CD14-positive monocyte (primary cell): Measurements from ENCODE around the gene CCNB1. TPM values are rescaled to one million over a fixed set of nuclear protein-coding genes. Genes with fewer than 3 reads are reported as not detected.

Experiments used
- DNase-seq, 3 donors: peaks; one replicate each; pipeline ENCODE4 v3.0.0-alpha.2; 2011 to 2022
- H2AFZ ChIP-seq: 2 replicates; pipeline ENCODE4 v1.6.0; 2012; ENCODE audit warnings: mild to moderate bottlenecking, low read depth, low read length, inconsistent platforms; ENCODE audit not compliant: insufficient read depth, poor library complexity, severe bottlenecking
- H3K27ac ChIP-seq, 2 donors: 1 replicate in 1 of 2; 2 replicates in 1 of 2; pipeline ENCODE4 v1.5.1; 2012 to 2013; ENCODE audit warnings: low read length in 2 of 2, control low read depth in 1 of 2, inconsistent platforms in 1 of 2, low read depth in 1 of 2, mild to moderate bottlenecking in 1 of 2
- H3K27me3 ChIP-seq, 2 donors: one replicate each; pipeline versions ENCODE4 v1.6.0 to v1.6.1; 2011 to 2013; ENCODE audit warnings: low read length in 2 of 2; ENCODE audit not compliant: control insufficient read depth in 2 of 2, insufficient read depth in 2 of 2
- H3K36me3 ChIP-seq, 2 donors: replicated peaks in 1 of 2; 1 replicate in 1 of 2; 2 replicates in 1 of 2; pipeline versions ENCODE4 v1.5.1 to v1.6.1; 2012 to 2013; ENCODE audit warnings: low read length in 2 of 2, control low read depth in 1 of 2, inconsistent platforms in 1 of 2, mild to moderate bottlenecking in 1 of 2; ENCODE audit not compliant: insufficient read depth in 2 of 2, control insufficient read depth in 1 of 2
- H3K4me1 ChIP-seq, 2 donors: 1 replicate in 1 of 2; 2 replicates in 1 of 2; pipeline versions ENCODE4 v1.5.1 to v1.6.1; 2012 to 2013; ENCODE audit warnings: low read length in 2 of 2, control low read depth in 1 of 2, inconsistent platforms in 1 of 2, mild to moderate bottlenecking in 1 of 2, moderate library complexity in 1 of 2; ENCODE audit not compliant: insufficient read depth in 2 of 2, control insufficient read depth in 1 of 2
- H3K4me2 ChIP-seq: replicated peaks from 2 replicates; pipeline ENCODE3; 2012; ENCODE audit warnings: low read length, moderate library complexity, mild to moderate bottlenecking; ENCODE audit not compliant: poor library complexity, severe bottlenecking; ENCODE audit errors: extremely low read depth
- H3K4me3 ChIP-seq, 3 experiments: fragments of 200-600 bp in 1 of 3; sonication (generic) in 1 of 3; replicated peaks in 1 of 3; 1 replicate in 2 of 3; 2 replicates in 1 of 3; pipeline ENCODE4 v1.5.1; 2011 to 2013; ENCODE audit warnings: low read length in 3 of 3, mild to moderate bottlenecking in 3 of 3, control low read depth in 2 of 3, low read depth in 2 of 3, inconsistent platforms in 1 of 3, moderate library complexity in 1 of 3
- H3K79me2 ChIP-seq: 2 replicates; pipeline ENCODE4 v1.6.0; 2012; ENCODE audit warnings: mild to moderate bottlenecking, control low read depth, inconsistent platforms, low read length, moderate library complexity; ENCODE audit not compliant: insufficient read depth
- H3K9ac ChIP-seq: 2 replicates; pipeline ENCODE4 v1.6.0; 2017; ENCODE audit warnings: low read length, mild to moderate bottlenecking; ENCODE audit not compliant: insufficient read depth, poor library complexity, severe bottlenecking
- H3K9me3 ChIP-seq, 2 donors: replicated peaks in 1 of 2; 1 replicate in 1 of 2; 2 replicates in 1 of 2; pipeline versions ENCODE4 v1.5.1 to v1.6.1; 2012 to 2013; ENCODE audit warnings: low read length in 2 of 2, control low read depth in 1 of 2; ENCODE audit not compliant: control insufficient read depth in 1 of 2, insufficient read depth in 1 of 2
- H4K20me1 ChIP-seq: 2 replicates; pipeline ENCODE4 v1.6.0; 2012; ENCODE audit warnings: mild to moderate bottlenecking, low read length, control low read depth, moderate library complexity; ENCODE audit not compliant: insufficient read depth
- H3K27ac Mint-ChIP-seq, 7 donors: one replicate each; pipeline ENCODE4 v1.8.0; 2020; ENCODE audit warnings: mild to moderate bottlenecking in 7 of 7, mixed read lengths in 7 of 7, moderate library complexity in 6 of 7, inconsistent platforms in 2 of 7
- H3K27me3 Mint-ChIP-seq, 3 donors: one replicate each; pipeline ENCODE4 v1.8.0; 2021 to 2022; ENCODE audit warnings: low read depth in 3 of 3, mild to moderate bottlenecking in 3 of 3, mixed read lengths in 3 of 3, moderate library complexity in 3 of 3, inconsistent platforms in 1 of 3
- H3K36me3 Mint-ChIP-seq, 2 donors: one replicate each; pipeline ENCODE4 v1.8.0; 2020; ENCODE audit warnings: mixed read lengths in 2 of 2, inconsistent platforms in 1 of 2, mild to moderate bottlenecking in 1 of 2
- H3K4me1 Mint-ChIP-seq: one replicate; pipeline ENCODE4 v1.8.0; 2020; ENCODE audit warnings: mild to moderate bottlenecking, mixed read lengths
- H3K4me3 Mint-ChIP-seq, 2 donors: one replicate each; pipeline ENCODE4 v1.8.0; 2020; ENCODE audit warnings: mild to moderate bottlenecking in 2 of 2, mixed read lengths in 2 of 2, moderate library complexity in 1 of 2
- H3K9me3 Mint-ChIP-seq, 7 donors: one replicate each; pipeline ENCODE4 v1.8.0; 2020 to 2022; ENCODE audit warnings: mixed read lengths in 7 of 7, mild to moderate bottlenecking in 6 of 7, moderate library complexity in 6 of 7, inconsistent platforms in 2 of 7
- CTCF ChIP-seq: fragments of 200-600 bp; IDR thresholded peaks from one replicate; pipeline ENCODE4 v1.8.0; 2022; ENCODE audit warnings: antibody characterized with exemption, mild to moderate bottlenecking
- whole genome bisulfite sequencing: methylation state at CpG from one replicate; pipeline ENCODE4 v1.1.5; 2013; ENCODE audit warnings: missing lambda C conversion rate; ENCODE audit not compliant: insufficient coverage; 5-methylcytosine and 5-hydroxymethylcytosine counted together
- intact Hi-C, 2 donors: fragments of 100-400 bp; cut with micrococcal nuclease; formaldehyde crosslinking; loops; one replicate each; pipeline versions ENCODE4 v1.15.0 to v1.15.1; 2023
- polyA plus RNA-seq, 3 donors: library from polyadenylated mRNA; depleted of rRNA in 1 of 3; unstranded in 2 of 3; stranded (reverse) in 1 of 3; fragments of 300-500 nt in 2 of 3; fragments of >200 nt in 1 of 3; fragmentation: Illumina TruSeq in 2 of 3; gene quantifications; 1 replicate in 2 of 3; 2 replicates in 1 of 3; pipeline ENCODE4 v1.2.3, GENCODE V29; 2012 to 2021

Gene CCNB1
- polyA plus RNA-seq, 3 donors, result 0.64 to 2.6 (median 1.6) TPM

- no peak for DNase-seq
- Histone ChIP-seq H3K27ac (no peak overlapping the region), H3K9ac (no peak overlapping the region), H3K4me1 (no peaks in the 10 kb centered on the region), H3K79me2 (no peaks in the 10 kb centered on the region), H3K4me2 (no peak overlapping the region), H2AFZ (no peak overlapping the region), H4K20me1 (no peaks in the 10 kb centered on the region), H3K36me3 (peaks cover 45 to 61% of the 10 kb centered on the region in 2 donors), H3K4me3 (no peak overlapping the region), H3K27me3 (no peaks in the 10 kb centered on the region), H3K9me3 (no peaks in the 10 kb centered on the region)
- H3K9me3 Mint-ChIP-seq, result no peaks in the 10 kb centered on the region
- WGBS, result no CpG with 5 or more reads among the region's 2 CpGs
- no peak for TF ChIP-seq CTCF
- H3K27me3 Mint-ChIP-seq, result no peaks in the 10 kb centered on the region
- H3K27ac Mint-ChIP-seq, result no peak overlapping the region
- peaks cover 44 to 49% of the 10 kb centered on the region in 2 donors for H3K36me3 Mint-ChIP-seq
- H3K4me1 Mint-ChIP-seq, result no peaks in the 10 kb centered on the region
- no peak overlapping the region for H3K4me3 Mint-ChIP-seq
- intact Hi-C loops, result no loop called here
Observed at GRCh38 chr5:69130241-69130640, 36.7 kb upstream of the CCNB1 start.

- no peak overlapping the region for H3K27ac ChIP-seq
- Mint-ChIP-seq H3K36me3 (peaks cover 39% of the 10 kb centered on the region in 2 donors), H3K4me1 (peaks cover 5% of the 10 kb centered on the region), H3K9me3 (no peaks in the 10 kb centered on the region), H3K27me3 (no peaks in the 10 kb centered on the region), H3K27ac (peak overlapping the region in 1 of 7 donors; percentile 35), H3K4me3 (no peak overlapping the region)
- no peak overlapping the region for H3K4me2 ChIP-seq
- H3K4me1 ChIP-seq, result no peaks in the 10 kb centered on the region
- intact Hi-C loops, result no loop called here
- no peak overlapping the region for H2AFZ ChIP-seq
- DNase-seq, result no peak
- no peaks in the 10 kb centered on the region for H4K20me1 ChIP-seq
- H3K79me2 ChIP-seq, result no peaks in the 10 kb centered on the region
- TF ChIP-seq CTCF, result no peak
- H3K36me3 ChIP-seq, result peaks cover 39 to 52% of the 10 kb centered on the region in 2 donors
- no peak overlapping the region for H3K9ac ChIP-seq
- H3K9me3 ChIP-seq, result no peaks in the 10 kb centered on the region
- H3K27me3 ChIP-seq, result no peaks in the 10 kb centered on the region
- no peak overlapping the region for H3K4me3 ChIP-seq
Observed at GRCh38 chr5:69131304-69131703, 35.6 kb upstream of the CCNB1 start.
